Measurements from ENCODE around the gene U2AF1L4.

U2AF1L4 gene

GRCh38 chr19:35757749-35758608, 12.8 kb upstream of the U2AF1L4 start, which contains the start of gene PROSER3:
Gene PROSER3 (plus strand): TSS chr19:35758176. CDS start chr19:35758216, 40 bp downstream.
- ATAC-seq = peak; percentile 96
- TF ChIP-seq, protein P1, sequence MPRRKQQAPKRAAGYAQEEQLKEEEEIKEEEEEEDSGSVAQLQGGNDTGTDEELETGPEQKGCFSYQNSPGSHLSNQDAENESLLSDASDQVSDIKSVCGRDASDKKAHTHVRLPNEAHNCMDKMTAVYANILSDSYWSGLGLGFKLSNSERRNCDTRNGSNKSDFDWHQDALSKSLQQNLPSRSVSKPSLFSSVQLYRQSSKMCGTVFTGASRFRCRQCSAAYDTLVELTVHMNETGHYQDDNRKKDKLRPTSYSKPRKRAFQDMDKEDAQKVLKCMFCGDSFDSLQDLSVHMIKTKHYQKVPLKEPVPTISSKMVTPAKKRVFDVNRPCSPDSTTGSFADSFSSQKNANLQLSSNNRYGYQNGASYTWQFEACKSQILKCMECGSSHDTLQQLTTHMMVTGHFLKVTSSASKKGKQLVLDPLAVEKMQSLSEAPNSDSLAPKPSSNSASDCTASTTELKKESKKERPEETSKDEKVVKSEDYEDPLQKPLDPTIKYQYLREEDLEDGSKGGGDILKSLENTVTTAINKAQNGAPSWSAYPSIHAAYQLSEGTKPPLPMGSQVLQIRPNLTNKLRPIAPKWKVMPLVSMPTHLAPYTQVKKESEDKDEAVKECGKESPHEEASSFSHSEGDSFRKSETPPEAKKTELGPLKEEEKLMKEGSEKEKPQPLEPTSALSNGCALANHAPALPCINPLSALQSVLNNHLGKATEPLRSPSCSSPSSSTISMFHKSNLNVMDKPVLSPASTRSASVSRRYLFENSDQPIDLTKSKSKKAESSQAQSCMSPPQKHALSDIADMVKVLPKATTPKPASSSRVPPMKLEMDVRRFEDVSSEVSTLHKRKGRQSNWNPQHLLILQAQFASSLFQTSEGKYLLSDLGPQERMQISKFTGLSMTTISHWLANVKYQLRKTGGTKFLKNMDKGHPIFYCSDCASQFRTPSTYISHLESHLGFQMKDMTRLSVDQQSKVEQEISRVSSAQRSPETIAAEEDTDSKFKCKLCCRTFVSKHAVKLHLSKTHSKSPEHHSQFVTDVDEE (CRISPR knock-in tag; IDR thresholded peaks at IDR 0.05) = 0 out of 2 replicates have a peak, but pooled peaks have one; percentile 49
- TF ChIP-seq POU6F1 (CRISPR knock-in tag; IDR thresholded peaks at IDR 0.05; ENCODE audit: borderline replicate concordance, low read depth) = no peak

DNA sequence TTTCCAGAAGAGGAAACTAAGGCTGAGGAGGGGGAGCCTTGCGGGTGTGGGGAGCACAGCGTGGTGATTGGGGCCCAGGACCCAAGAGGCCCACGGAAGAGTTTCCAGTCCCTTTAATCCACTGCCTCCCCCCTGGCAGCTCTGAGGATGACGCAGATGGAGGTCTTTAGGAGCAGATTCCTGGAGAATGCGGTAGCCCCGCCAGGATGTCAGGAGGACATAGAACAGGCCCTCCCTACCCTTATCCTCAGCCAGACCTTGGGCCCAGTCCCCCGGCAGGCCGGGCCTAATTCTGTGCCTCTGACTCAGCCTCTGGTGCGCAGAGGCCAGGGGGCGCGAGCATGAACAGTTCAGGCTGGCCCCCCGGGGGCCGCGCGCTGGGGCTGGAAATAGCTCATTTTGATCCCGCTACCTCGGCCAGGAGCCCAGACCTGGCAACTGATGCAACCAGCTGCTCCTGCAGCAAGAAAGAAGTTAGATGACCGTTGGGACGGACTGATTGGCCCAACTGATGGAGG, 12.1 kb upstream of the U2AF1L4 start:
- ATAC-seq = peak; percentile 74
- TF ChIP-seq CSDC2 (CRISPR knock-in tag; IDR thresholded peaks at IDR 0.05) (peak; percentile 39; the same call in 1 of the 2 replicates), ZC3H10 (CRISPR knock-in tag; IDR thresholded peaks at IDR 0.05) (no peak), TCF4 (CRISPR knock-in tag; IDR thresholded peaks at IDR 0.05; ENCODE audit: borderline replicate concordance) (peak; percentile 38; the same call in 1 of the 2 replicates)
- TF ChIP-seq, protein P2, sequence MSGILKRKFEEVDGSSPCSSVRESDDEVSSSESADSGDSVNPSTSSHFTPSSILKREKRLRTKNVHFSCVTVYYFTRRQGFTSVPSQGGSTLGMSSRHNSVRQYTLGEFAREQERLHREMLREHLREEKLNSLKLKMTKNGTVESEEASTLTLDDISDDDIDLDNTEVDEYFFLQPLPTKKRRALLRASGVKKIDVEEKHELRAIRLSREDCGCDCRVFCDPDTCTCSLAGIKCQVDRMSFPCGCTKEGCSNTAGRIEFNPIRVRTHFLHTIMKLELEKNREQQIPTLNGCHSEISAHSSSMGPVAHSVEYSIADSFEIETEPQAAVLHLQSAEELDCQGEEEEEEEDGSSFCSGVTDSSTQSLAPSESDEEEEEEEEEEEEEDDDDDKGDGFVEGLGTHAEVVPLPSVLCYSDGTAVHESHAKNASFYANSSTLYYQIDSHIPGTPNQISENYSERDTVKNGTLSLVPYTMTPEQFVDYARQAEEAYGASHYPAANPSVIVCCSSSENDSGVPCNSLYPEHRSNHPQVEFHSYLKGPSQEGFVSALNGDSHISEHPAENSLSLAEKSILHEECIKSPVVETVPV (CRISPR knock-in tag; IDR thresholded peaks at IDR 0.05) = no peak
- TF ChIP-seq, protein P3, sequence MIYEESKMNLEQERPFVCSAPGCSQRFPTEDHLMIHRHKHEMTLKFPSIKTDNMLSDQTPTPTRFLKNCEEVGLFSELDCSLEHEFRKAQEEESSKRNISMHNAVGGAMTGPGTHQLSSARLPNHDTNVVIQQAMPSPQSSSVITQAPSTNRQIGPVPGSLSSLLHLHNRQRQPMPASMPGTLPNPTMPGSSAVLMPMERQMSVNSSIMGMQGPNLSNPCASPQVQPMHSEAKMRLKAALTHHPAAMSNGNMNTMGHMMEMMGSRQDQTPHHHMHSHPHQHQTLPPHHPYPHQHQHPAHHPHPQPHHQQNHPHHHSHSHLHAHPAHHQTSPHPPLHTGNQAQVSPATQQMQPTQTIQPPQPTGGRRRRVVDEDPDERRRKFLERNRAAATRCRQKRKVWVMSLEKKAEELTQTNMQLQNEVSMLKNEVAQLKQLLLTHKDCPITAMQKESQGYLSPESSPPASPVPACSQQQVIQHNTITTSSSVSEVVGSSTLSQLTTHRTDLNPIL (CRISPR knock-in tag; IDR thresholded peaks at IDR 0.05; ENCODE audit: low read depth) = peak; percentile 56; the same call in 1 of the 2 replicates
- TF ChIP-seq, protein P4, sequence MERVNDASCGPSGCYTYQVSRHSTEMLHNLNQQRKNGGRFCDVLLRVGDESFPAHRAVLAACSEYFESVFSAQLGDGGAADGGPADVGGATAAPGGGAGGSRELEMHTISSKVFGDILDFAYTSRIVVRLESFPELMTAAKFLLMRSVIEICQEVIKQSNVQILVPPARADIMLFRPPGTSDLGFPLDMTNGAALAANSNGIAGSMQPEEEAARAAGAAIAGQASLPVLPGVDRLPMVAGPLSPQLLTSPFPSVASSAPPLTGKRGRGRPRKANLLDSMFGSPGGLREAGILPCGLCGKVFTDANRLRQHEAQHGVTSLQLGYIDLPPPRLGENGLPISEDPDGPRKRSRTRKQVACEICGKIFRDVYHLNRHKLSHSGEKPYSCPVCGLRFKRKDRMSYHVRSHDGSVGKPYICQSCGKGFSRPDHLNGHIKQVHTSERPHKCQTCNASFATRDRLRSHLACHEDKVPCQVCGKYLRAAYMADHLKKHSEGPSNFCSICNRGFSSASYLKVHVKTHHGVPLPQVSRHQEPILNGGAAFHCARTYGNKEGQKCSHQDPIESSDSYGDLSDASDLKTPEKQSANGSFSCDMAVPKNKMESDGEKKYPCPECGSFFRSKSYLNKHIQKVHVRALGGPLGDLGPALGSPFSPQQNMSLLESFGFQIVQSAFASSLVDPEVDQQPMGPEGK (CRISPR knock-in tag; IDR thresholded peaks at IDR 0.05; ENCODE audit: borderline replicate concordance) = peak; percentile 92; the same call in 1 of the 2 replicates

GRCh38 chr19:35756377-35757230, 11.4 kb upstream of the U2AF1L4 start, which contains the start of gene HSPB6:
Gene HSPB6 (minus strand): TSS chr19:35757029. CDS start chr19:35757008, 21 bp downstream.
- TF ChIP-seq ZNF565 (CRISPR knock-in tag; conservative IDR thresholded peaks at IDR 0.05; ENCODE audit: low read depth) (no peak), BACH2 (CRISPR knock-in tag; IDR thresholded peaks at IDR 0.05; ENCODE audit: borderline replicate concordance) (no peak), ZNF70 (CRISPR knock-in tag; IDR thresholded peaks at IDR 0.05) (no peak), POU6F1 (CRISPR knock-in tag; IDR thresholded peaks at IDR 0.05; ENCODE audit: borderline replicate concordance, low read depth) (no peak), ZFP3 (CRISPR knock-in tag; IDR thresholded peaks at IDR 0.05) (no peak), ZC3H10 (CRISPR knock-in tag; IDR thresholded peaks at IDR 0.05) (no peak), GLIS3 (CRISPR knock-in tag; IDR thresholded peaks at IDR 0.05) (no peak), ZNF8 (CRISPR knock-in tag; IDR thresholded peaks at IDR 0.05) (no peak), SNAI2 (CRISPR knock-in tag; IDR thresholded peaks at IDR 0.05) (no peak), OSR1 (CRISPR knock-in tag; IDR thresholded peaks at IDR 0.05) (no peak), ARNTL (CRISPR knock-in tag; IDR thresholded peaks at IDR 0.05; ENCODE audit: borderline replicate concordance, low read depth) (no peak), RARB (CRISPR knock-in tag; IDR thresholded peaks at IDR 0.05) (no peak), ESRRG (CRISPR knock-in tag; IDR thresholded peaks at IDR 0.05) (no peak)
- TF ChIP-seq, protein P3 (CRISPR knock-in tag; IDR thresholded peaks at IDR 0.05; ENCODE audit: low read depth) = no peak
- TF ChIP-seq, protein P2 (CRISPR knock-in tag; IDR thresholded peaks at IDR 0.05) = no peak
- ATAC-seq = no peak
